HG03469 (cell line): ENCODE measurements around the gene DDIT3.

ENCODE experiments used
- ATAC-seq: cut with Tn5 transposase; IDR thresholded peaks from one replicate; pipeline ENCODE4 v1.9.1; 2021; ENCODE audit warnings: mild to moderate bottlenecking, moderate library complexity, moderate number of reproducible peaks; ENCODE audit not compliant: unreplicated experiment

DDIT3 gene

DNA sequence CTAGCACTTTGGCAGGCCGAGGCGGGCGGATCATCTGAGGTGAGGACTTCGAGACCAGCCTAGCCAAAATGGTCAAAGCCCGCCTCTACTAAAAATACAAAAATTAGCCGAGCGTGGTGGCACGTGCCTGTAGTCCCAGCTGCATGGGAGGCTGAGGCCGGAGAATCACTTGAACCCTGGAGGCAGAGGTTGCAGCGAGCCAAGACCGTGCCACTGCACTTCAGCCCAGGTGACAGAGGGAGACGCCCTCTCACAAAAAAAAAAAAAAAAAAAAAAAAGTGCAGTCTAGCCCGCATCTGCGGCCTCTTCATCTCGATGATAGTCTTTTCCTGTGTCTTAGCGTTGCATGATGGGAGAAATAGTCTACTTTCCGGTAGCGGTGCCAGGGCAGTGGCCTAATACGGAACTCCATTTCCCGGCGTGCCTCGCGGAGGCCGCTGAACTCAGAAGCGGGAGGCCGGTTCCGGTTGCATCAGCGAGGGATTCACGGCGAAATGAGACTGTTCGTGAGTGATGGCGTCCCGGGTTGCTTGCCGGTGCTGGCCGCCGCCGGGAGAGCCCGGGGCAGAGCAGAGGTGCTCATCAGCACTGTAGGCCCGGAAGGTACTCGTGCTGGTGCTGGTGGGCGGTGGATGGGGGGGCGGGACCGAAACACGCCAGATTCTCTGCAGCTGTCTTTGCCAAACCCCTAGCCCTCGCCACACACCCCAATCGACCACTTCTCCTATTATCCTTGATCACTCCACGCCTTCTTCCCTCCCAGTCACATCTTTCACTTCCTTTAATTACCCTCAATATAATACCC lies 32.5 kb downstream of the DDIT3 start, which contains the start of gene MARS1:
Gene MARS1, plus strand, starts transcription at position 472 of the 805 bp plus-strand sequence. Its CDS starts 23 bp downstream, at position 495.
- ATAC-seq = peak; percentile 92

DNA sequence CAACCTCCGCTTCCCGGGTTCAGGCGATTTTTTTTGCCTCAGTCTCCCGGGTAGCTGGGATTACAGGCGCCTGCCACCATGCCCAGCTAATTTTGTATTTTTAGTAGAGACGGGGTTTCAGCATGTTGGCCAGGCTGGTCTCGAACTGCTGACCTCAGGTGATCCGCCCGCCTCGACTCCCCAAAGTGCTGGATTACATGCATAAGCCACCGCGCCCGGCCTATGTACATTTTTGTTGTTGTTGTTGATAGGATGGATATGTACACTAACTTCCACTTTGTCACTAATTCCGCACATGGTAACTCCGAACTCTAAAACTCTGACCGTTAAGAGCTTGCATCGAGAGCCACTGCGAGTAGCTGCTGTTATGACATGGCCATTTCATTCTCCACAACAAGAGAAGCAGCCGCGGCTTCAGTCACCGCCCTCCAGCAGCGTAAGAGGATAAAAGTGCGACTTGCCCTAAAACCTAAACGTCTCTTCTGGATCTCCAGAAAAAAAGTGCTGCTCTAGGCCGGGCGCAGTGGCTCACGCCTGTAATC lies 33.2 kb downstream of the DDIT3 start:
- ATAC-seq = no peak

- no peak for ATAC-seq
These were observed 34.6 kb downstream of the DDIT3 start for GRCh38 chr12:57485695-57486094.

- no peak for ATAC-seq
These were observed 36.8 kb downstream of the DDIT3 start for GRCh38 chr12:57483466-57483865.

DNA sequence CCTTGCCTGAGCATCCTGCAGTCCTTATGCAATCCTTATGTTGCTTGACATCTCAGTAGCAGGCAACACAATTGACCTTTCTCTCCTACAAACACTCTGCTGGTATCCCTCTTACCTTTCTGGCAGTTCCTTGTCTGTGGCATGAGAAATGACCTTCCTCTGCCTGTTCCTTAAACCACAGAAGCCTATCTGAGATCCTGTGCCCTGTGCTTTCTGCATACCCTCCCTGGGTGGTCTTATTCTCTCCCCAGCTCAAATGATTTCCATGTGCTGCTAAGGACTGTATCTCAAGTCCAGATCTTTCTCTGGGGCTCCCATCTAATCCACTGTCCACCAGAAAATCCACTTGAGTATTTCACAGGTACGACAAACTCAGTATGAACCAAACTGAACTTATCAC lies 38.6 kb downstream of the DDIT3 start:
- no peak for ATAC-seq

GRCh38 chr12:57479376-57480115 lies 40.8 kb downstream of the DDIT3 start, which contains the start of gene ARHGAP9:
ARHGAP9 (minus strand) TSS chr12:57479866; CDS start chr12:57479406, 460 bp downstream.
- no peak for ATAC-seq

DNA sequence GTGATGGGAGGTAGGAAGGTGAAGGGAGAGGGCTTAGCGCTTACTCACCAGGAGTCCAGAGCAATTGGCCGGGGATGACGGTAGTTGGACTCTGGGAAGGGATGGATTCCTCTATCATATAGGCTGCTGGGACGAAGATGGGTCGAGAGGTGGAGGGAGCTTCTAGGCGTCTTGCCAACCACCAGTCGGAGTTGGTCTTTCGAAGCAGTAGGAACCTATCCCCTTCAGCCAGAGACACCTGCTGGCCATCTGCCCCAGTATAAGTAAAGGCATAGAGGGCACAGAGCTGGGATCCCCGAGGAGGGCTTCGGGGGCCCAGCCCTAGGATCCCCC lies 41.3 kb downstream of the DDIT3 start:
- ATAC-seq = no peak

DNA sequence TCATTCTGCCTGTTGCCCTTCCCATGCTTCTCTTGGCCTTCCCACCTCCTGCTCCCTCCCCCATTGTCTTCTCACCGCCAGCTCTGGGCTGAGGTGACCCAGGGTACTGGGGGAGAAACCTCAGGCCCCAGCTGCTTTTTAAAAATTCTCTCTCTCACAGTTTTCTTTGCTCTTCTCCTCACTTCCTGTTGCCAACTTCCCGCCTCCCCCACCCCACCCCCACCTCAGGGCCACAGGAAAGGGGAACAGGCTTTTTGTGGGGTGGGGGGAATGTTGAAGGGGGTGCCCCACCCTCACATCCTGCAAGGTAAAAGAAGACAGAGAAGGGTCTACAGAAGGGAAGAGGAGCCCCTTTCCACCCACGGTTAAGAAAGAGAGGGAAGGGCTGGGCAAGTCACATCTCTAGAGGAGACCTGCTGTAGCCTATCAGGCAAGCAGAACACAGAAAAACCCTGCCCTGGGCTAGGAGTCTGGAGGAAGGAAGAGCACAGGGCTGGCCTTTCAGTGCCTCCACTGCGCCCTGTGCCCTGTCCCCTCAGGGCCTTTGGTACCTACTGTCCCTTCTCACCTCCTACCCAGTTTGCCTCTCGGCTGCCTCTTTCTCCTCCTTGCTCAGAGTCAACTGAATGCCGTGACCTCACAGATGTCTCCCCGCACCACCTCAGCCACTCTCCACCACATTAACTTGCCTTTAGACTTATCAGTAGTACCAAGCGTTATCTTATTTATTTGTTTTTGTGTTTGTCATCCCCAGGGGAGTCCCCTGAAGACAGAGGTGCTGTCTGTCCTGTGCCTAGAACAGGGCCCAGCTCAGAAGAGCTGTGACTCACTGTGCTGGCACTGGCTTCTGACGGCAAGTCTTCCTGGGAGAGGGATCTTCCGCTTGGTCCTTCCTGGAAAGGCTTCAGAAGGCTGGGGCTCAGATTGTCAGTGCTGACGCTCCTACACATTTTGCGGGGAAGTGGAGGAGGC lies 42.3 kb downstream of the DDIT3 start:
- ATAC-seq = no peak

DNA sequence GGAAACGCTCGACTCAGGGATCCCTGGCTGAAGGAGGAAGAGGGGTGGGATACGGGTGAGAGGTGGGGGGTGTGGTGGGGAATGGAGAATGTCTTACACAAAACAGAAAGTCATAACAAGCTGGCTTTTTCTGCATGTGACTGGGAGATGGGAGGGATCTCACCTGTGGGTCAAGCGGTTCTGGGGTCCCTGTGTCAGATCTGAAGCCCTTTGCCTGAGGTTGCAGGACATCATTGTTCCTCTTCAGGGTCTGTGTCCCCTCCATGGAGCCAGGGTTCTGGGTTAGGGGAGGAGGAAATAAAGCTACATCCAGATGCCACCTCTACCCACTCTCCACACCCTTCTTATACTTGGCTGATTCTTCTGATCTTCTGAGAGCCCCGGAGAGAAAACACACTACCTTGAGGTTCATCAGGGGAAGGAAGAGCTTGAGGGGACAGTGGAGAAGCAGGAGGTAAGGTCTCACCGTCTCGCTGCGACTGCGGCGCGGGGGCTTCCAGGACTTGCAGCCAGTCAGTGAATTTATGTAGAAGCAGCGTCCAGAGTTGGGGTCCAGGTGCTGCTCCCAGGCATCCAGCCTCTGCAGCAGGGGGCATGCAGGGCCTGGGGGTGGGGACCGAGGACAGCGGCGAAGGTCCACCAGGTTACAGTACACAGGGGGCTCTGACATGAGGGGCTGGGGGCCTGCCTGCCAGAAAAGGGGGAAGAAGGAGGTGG lies 43.2 kb downstream of the DDIT3 start:
- ATAC-seq = no peak

DNA sequence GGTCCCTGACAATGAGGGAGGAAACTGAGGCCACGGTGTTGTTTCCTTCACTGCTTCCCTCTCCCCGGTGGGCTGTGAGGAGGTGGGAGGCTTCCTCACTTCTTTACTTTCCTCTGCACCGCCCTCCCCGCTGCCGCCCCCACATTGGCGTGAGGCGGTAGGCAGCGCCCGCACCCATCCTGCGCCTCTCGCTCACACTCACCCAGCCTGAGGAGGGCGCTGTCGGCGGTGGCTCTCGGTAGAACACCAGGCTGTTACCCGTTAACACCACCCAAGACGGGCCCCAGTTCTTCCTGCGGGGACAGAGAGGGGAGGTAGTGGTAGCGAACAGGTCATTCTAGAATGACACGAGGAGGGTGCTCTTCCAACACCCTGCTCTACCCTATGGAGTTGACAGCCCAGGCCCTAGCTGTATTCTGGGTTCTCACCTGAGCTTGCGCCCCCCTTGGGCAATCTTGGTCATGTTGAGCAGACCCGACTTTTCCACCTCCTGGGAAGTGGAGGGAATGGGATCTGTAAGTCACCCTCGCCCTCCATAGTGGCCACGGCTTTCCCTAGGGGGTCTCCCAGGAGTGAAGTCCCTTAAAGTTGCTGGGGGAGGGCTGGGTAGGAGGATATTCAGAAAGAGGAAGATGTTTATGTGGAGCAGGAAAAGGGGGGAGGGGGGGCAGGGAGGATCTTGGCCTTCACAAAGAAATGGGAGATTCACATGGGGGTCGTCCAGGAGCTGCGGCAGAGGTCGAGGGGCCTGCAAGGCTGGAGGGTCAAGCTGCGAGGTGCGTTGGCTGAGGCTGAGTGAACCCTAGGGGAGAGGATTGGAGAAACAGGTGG lies 43.9 kb downstream of the DDIT3 start:
- ATAC-seq = no peak

GRCh38 chr12:57475271-57476161 lies 44.8 kb downstream of the DDIT3 start:
- no peak for ATAC-seq

- ATAC-seq = no peak
These were observed 45.5 kb downstream of the DDIT3 start for GRCh38 chr12:57474862-57475261.

DNA sequence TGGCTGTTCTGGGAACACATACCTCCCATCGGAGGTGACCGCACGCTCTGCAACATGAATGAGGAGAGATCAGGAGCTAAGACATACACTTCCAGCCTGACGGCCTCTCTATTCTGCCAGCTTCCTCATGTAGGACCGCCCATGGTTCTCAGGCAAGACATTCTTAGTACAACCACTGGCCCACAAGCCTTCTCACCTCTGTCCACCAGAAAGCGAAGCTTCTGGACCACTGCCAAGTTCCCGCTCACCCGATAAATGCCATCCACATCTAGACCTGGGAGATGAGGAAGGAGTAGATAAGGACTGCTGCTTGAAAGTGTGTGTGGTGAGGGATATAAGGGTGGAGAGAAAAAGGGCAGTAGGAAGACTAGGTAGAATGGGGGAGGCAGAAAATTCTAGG lies 45.9 kb downstream of the DDIT3 start:
- ATAC-seq = no peak

DNA sequence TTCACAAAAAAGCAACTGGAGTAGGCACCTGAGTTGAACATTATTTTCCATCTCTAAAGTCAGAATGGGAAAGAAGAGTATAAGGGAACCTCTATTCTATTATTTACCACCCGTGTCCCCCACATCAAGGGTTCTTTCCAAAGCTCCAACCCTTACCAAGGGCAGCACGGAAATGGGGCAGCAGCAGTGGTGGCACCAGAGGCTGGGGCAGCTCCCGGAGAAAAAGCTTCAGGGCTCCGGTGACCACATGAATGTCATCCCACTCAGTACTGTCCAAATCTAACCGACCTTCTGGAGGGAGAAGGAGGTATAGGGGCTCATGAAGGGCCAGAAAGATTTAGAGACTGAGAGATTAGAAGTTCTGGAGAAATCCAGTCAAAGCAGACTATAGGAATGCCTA lies 46.4 kb downstream of the DDIT3 start:
- ATAC-seq = no peak

DNA sequence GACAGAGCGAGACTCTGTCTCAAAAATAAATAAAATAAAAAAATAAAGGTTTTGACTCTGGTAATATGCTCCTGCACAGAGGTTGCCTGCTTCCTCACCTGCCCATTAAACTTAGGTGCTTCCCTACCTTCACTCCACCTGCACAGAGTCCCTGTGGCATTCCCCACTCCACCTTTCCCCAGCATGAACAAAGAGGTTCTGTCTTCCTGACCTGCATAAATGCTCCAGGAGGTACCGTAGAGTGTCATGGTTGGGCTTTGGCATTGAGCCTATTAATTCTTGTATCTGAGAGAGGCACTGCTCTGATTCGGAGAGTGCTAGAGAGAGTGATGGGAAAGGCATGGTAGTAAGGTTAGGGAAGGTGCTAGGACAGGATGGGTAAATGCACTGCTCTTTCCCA lies 46.9 kb downstream of the DDIT3 start:
- ATAC-seq = no peak

- no peak for ATAC-seq
These were observed 47.9 kb downstream of the DDIT3 start for GRCh38 chr12:57472391-57472790.

DNA sequence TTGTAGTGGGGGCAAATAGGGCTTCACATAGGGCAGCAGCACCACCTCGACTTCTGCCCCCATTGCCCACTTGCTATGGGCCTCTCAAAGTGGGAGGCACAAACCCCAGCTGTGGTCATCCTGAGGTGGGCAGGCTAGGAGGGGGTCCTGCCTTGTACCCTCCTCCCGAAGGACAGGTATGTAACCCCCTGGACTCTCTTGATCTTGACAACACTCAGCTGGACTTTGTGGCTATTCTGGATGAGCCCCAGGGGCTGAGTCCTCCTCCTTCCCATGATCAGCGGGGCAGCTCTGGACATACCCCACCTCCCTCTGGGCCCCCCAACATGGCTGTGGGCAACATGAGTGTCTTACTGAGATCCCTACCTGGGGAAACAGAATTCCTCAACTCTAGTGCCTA lies 48.7 kb downstream of the DDIT3 start:
- ATAC-seq = no peak

GRCh38 chr12:57470970-57471656 lies 49.2 kb downstream of the DDIT3 start:
- ATAC-seq = no peak
